Trophoblast cell (in vitro differentiated cells and primary cell): ENCODE results near the gene DDO.

Source experiments
- DNase-seq, 2 donors: peaks; one replicate each; pipeline ENCODE4 v3.0.0-alpha.2; 2016
- H2AFZ ChIP-seq: 2 replicates; pipeline ENCODE4 v1.6.1; 2013; ENCODE audit warnings: low read length, moderate library complexity, mild to moderate bottlenecking; ENCODE audit not compliant: insufficient read depth, poor library complexity
- H2AK5ac ChIP-seq: 2 replicates; pipeline ENCODE4 v1.6.1; 2013; ENCODE audit warnings: mild to moderate bottlenecking, low read length
- H2BK120ac ChIP-seq: 2 replicates; pipeline ENCODE4 v1.6.1; 2013; ENCODE audit warnings: low read length, mild to moderate bottlenecking, moderate library complexity; ENCODE audit not compliant: insufficient read depth, poor library complexity
- H2BK12ac ChIP-seq: 2 replicates; pipeline ENCODE4 v1.6.1; 2013; ENCODE audit warnings: mild to moderate bottlenecking, low read length, moderate library complexity
- H2BK5ac ChIP-seq: 2 replicates; pipeline ENCODE4 v1.6.1; 2013; ENCODE audit warnings: low read length, low read depth, moderate library complexity, mild to moderate bottlenecking; ENCODE audit not compliant: poor library complexity
- H3K14ac ChIP-seq: 2 replicates; pipeline ENCODE4 v1.6.1; 2013; ENCODE audit warnings: mild to moderate bottlenecking, low read length
- H3K18ac ChIP-seq: 2 replicates; pipeline ENCODE4 v1.6.1; 2013; ENCODE audit warnings: mild to moderate bottlenecking, low read length
- H3K23ac ChIP-seq: 2 replicates; pipeline ENCODE4 v1.6.1; 2013; ENCODE audit warnings: low read length
- H3K27ac ChIP-seq: 2 replicates; pipeline ENCODE4 v1.5.1; 2013; ENCODE audit warnings: low read depth, mild to moderate bottlenecking, inconsistent platforms, low read length, moderate library complexity
- H3K27me3 ChIP-seq: 2 replicates; pipeline ENCODE4 v1.6.1; 2013; ENCODE audit warnings: inconsistent platforms, mild to moderate bottlenecking, low read length, moderate library complexity; ENCODE audit not compliant: insufficient read depth
- H3K36me3 ChIP-seq, 2 experiments: 1 replicate in 1 of 2; 2 replicates in 1 of 2; pipeline ENCODE4 v1.6.1; 2013; ENCODE audit warnings: low read length in 2 of 2, mild to moderate bottlenecking in 2 of 2, moderate library complexity in 1 of 2; ENCODE audit not compliant: insufficient read depth in 2 of 2, control insufficient read depth in 1 of 2
- H3K4ac ChIP-seq: 2 replicates; pipeline ENCODE4 v1.6.1; 2013; ENCODE audit warnings: low read depth, mild to moderate bottlenecking, low read length, moderate library complexity
- H3K4me1 ChIP-seq, 2 experiments: 1 replicate in 1 of 2; 2 replicates in 1 of 2; pipeline ENCODE4 v1.6.1; 2013; ENCODE audit warnings: low read length in 2 of 2, mild to moderate bottlenecking in 2 of 2, moderate library complexity in 1 of 2; ENCODE audit not compliant: insufficient read depth in 2 of 2, control insufficient read depth in 1 of 2
- H3K4me2 ChIP-seq: 2 replicates; pipeline ENCODE4 v1.6.1; 2013; ENCODE audit warnings: inconsistent platforms, mild to moderate bottlenecking, low read length, moderate library complexity
- H3K4me3 ChIP-seq: 2 replicates; pipeline ENCODE4 v1.5.1; 2013; ENCODE audit warnings: mild to moderate bottlenecking, low read depth, low read length, inconsistent platforms
- H3K79me1 ChIP-seq: one replicate; pipeline ENCODE4 v1.6.1; 2013; ENCODE audit warnings: low read length
- H3K79me2 ChIP-seq: 2 replicates; pipeline ENCODE4 v1.6.1; 2013; ENCODE audit warnings: low read length, mild to moderate bottlenecking; ENCODE audit not compliant: control insufficient read depth, insufficient read depth, poor library complexity
- H3K9ac ChIP-seq: 2 replicates; pipeline ENCODE4 v1.6.1; 2013; ENCODE audit warnings: mild to moderate bottlenecking, low read length
- H3K9me3 ChIP-seq: 2 replicates; pipeline ENCODE4 v1.6.1; 2013; ENCODE audit warnings: low read depth, mild to moderate bottlenecking, control low read depth, inconsistent platforms, low read length; ENCODE audit not compliant: insufficient read depth
- H4K12ac ChIP-seq: 2 replicates; pipeline ENCODE4 v1.6.1; 2013; ENCODE audit warnings: low read depth, mild to moderate bottlenecking, low read length, moderate library complexity
- H4K8ac ChIP-seq: 2 replicates; pipeline ENCODE4 v1.6.1; 2013; ENCODE audit warnings: low read depth, mild to moderate bottlenecking, low read length, moderate library complexity
- H4K91ac ChIP-seq: one replicate; pipeline ENCODE4 v1.6.1; 2013; ENCODE audit warnings: low read depth, mild to moderate bottlenecking, low read length, moderate library complexity
- WGBS: extraction: QIAGEN DNeasy Blood & Tissue Kit; methylation state at CpG from one replicate; pipeline ENCODE4 v1.1.7; 2013; ENCODE audit warnings: missing lambda C conversion rate; ENCODE audit not compliant: insufficient read length, insufficient coverage; ENCODE audit errors: extremely low coverage; 5-methylcytosine and 5-hydroxymethylcytosine counted together

DDO gene

DNA sequence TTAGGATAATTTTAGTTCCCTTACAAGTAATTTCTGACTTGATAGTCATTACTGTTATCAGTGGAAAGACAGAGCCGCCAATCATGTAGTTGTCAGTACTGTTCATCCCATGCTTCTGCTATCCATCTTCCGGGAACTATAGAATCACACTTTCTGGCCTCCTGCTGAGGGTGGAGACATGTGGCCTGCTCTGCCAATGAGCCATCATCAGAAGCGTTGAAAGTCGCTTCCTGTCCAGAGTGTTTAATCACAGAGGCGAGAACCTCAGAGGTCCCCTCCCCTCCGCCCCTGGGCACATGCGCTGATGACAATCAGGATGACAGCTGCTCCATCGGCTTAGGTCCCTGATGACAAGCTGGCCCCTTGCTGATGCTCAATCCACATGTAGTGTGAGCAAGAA, 3.0 kb downstream of the DDO start:
- H4K91ac ChIP-seq = no peak overlapping the region
- H3K9me3 ChIP-seq = peaks cover 2% of the 10 kb centered on the region
- no peak for DNase-seq
- H3K4ac ChIP-seq = no peak overlapping the region
- no peak overlapping the region for H2BK12ac ChIP-seq
- H3K36me3 ChIP-seq = no peaks in the 10 kb centered on the region
- no peak overlapping the region for H3K23ac ChIP-seq
- no peaks in the 10 kb centered on the region for H3K79me1 ChIP-seq
- no peaks in the 10 kb centered on the region for H3K79me2 ChIP-seq
- H3K4me1 ChIP-seq = no peaks in the 10 kb centered on the region
- no peak overlapping the region for H2BK5ac ChIP-seq
- no peak overlapping the region for H3K14ac ChIP-seq
- H3K18ac ChIP-seq = no peak overlapping the region
- no peak overlapping the region for H3K4me3 ChIP-seq
- no peak overlapping the region for H2BK120ac ChIP-seq
- no peak overlapping the region for H4K12ac ChIP-seq
- no peak overlapping the region for H2AFZ ChIP-seq
- no peak overlapping the region for H3K4me2 ChIP-seq
- no peak overlapping the region for H4K8ac ChIP-seq
- H2AK5ac ChIP-seq = no peak overlapping the region
- no peaks in the 10 kb centered on the region for H3K27me3 ChIP-seq
- H3K27ac ChIP-seq = no peak overlapping the region
- no peak overlapping the region for H3K9ac ChIP-seq
- no CpG with 5 or more reads among the region's 8 CpGs for WGBS

- H3K36me3 ChIP-seq = no peaks in the 10 kb centered on the region
- no peak overlapping the region for H3K14ac ChIP-seq
- no peak overlapping the region for H2BK120ac ChIP-seq
- no peak overlapping the region for H2BK5ac ChIP-seq
- no peak overlapping the region for H2BK12ac ChIP-seq
- no peaks in the 10 kb centered on the region for H3K9me3 ChIP-seq
- no peak overlapping the region for H3K23ac ChIP-seq
- H3K27me3 ChIP-seq = no peaks in the 10 kb centered on the region
- H4K8ac ChIP-seq = no peak overlapping the region
- H3K9ac ChIP-seq = no peak overlapping the region
- no peak overlapping the region for H2AK5ac ChIP-seq
- WGBS = no CpG with 5 or more reads among the region's 4 CpGs
- H3K79me1 ChIP-seq = no peaks in the 10 kb centered on the region
- H3K4me1 ChIP-seq = no peaks in the 10 kb centered on the region
- H4K91ac ChIP-seq = no peak overlapping the region
- no peak overlapping the region for H4K12ac ChIP-seq
- H2AFZ ChIP-seq = no peak overlapping the region
- no peak overlapping the region for H3K4ac ChIP-seq
- no peaks in the 10 kb centered on the region for H3K79me2 ChIP-seq
- no peak overlapping the region for H3K4me3 ChIP-seq
- no peak overlapping the region for H3K4me2 ChIP-seq
- no peak overlapping the region for H3K18ac ChIP-seq
- no peak overlapping the region for H3K27ac ChIP-seq
- no peak for DNase-seq
Measured at GRCh38 chr6:110410511-110410910, 4.9 kb downstream of the DDO start.

DNA sequence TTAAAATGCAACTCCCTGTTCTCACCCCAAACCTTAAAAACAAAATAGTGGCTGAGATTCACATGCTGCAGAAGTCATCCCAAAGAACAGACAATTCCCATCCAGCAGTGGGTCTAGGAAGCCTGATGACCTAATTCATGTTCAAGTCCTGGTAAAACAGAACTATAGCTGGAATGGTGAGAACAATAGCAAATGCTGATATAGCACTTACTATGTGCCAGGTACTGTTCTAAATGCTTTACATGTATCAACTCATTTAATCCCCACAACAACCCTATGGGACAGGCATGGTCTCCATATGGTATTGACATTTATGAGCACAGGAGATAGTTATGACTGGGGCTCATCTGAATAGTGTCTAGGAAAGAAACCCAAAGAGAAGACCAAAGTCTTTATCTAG, 5.6 kb downstream of the DDO start:
- no peaks in the 10 kb centered on the region for H3K79me2 ChIP-seq
- H3K4me3 ChIP-seq = no peak overlapping the region
- no peak overlapping the region for H4K91ac ChIP-seq
- H3K18ac ChIP-seq = no peak overlapping the region
- H4K12ac ChIP-seq = no peak overlapping the region
- no peak overlapping the region for H2BK120ac ChIP-seq
- no peak overlapping the region for H3K4me2 ChIP-seq
- H3K79me1 ChIP-seq = no peaks in the 10 kb centered on the region
- H2BK12ac ChIP-seq = no peak overlapping the region
- H3K14ac ChIP-seq = no peak overlapping the region
- H2AFZ ChIP-seq = no peak overlapping the region
- H2BK5ac ChIP-seq = no peak overlapping the region
- H2AK5ac ChIP-seq = no peak overlapping the region
- H3K27ac ChIP-seq = no peak overlapping the region
- H3K4ac ChIP-seq = no peak overlapping the region
- H3K36me3 ChIP-seq = no peaks in the 10 kb centered on the region
- no peaks in the 10 kb centered on the region for H3K9me3 ChIP-seq
- no peak overlapping the region for H4K8ac ChIP-seq
- H3K23ac ChIP-seq = no peak overlapping the region
- no peaks in the 10 kb centered on the region for H3K27me3 ChIP-seq
- H3K9ac ChIP-seq = no peak overlapping the region
- H3K4me1 ChIP-seq = no peaks in the 10 kb centered on the region
- DNase-seq = no peak

GRCh38 chr6:110408901-110409300, 6.5 kb downstream of the DDO start:
- no peak overlapping the region for H2BK5ac ChIP-seq
- H3K27me3 ChIP-seq = no peaks in the 10 kb centered on the region
- H3K23ac ChIP-seq = no peak overlapping the region
- H2AFZ ChIP-seq = no peak overlapping the region
- H3K79me2 ChIP-seq = no peaks in the 10 kb centered on the region
- H3K18ac ChIP-seq = no peak overlapping the region
- no peak overlapping the region for H3K4me3 ChIP-seq
- no CpG with 5 or more reads among the region's 6 CpGs for WGBS
- no peaks in the 10 kb centered on the region for H3K36me3 ChIP-seq
- no peak overlapping the region for H2BK120ac ChIP-seq
- H3K4me2 ChIP-seq = no peak overlapping the region
- no peak overlapping the region for H3K9ac ChIP-seq
- no peaks in the 10 kb centered on the region for H3K9me3 ChIP-seq
- no peak overlapping the region for H4K91ac ChIP-seq
- no peak overlapping the region for H3K14ac ChIP-seq
- H3K4me1 ChIP-seq = no peaks in the 10 kb centered on the region
- no peak overlapping the region for H3K4ac ChIP-seq
- H3K79me1 ChIP-seq = no peaks in the 10 kb centered on the region
- H4K12ac ChIP-seq = no peak overlapping the region
- no peak overlapping the region for H2BK12ac ChIP-seq
- H3K27ac ChIP-seq = no peak overlapping the region
- H2AK5ac ChIP-seq = no peak overlapping the region
- no peak for DNase-seq
- H4K8ac ChIP-seq = no peak overlapping the region

GRCh38 chr6:110404607-110405006, 10.8 kb downstream of the DDO start:
- no peaks in the 10 kb centered on the region for H3K36me3 ChIP-seq
- no CpG with 5 or more reads among the region's 8 CpGs for WGBS
- H3K79me1 ChIP-seq = no peaks in the 10 kb centered on the region

More at GRCh38 chr6:110404607-110405006, 10.8 kb downstream of the DDO start:
- H3K23ac ChIP-seq = no peak overlapping the region
- H2AFZ ChIP-seq = no peak overlapping the region
- no peak overlapping the region for H4K91ac ChIP-seq
- H3K79me2 ChIP-seq = no peaks in the 10 kb centered on the region
- H3K9me3 ChIP-seq = no peaks in the 10 kb centered on the region
- H3K18ac ChIP-seq = no peak overlapping the region
- no peak overlapping the region for H3K14ac ChIP-seq
- H4K8ac ChIP-seq = no peak overlapping the region
- H2BK120ac ChIP-seq = no peak overlapping the region
- no peak overlapping the region for H2AK5ac ChIP-seq
- no peak overlapping the region for H2BK12ac ChIP-seq
- no peaks in the 10 kb centered on the region for H3K27me3 ChIP-seq
- H2BK5ac ChIP-seq = no peak overlapping the region
- H3K4me2 ChIP-seq = no peak overlapping the region
- no peak overlapping the region for H3K4ac ChIP-seq
- no peaks in the 10 kb centered on the region for H3K4me1 ChIP-seq
- H3K9ac ChIP-seq = no peak overlapping the region
- H3K27ac ChIP-seq = no peak overlapping the region
- no peak for DNase-seq
- H4K12ac ChIP-seq = no peak overlapping the region
- no peak overlapping the region for H3K4me3 ChIP-seq
